ENCODE results near the gene AFF3. TPM values are rescaled to one million over a fixed set of nuclear protein-coding genes. Genes with fewer than 3 reads are reported as not detected.

Gene AFF3
- total and polyA plus RNA-seq, 7 donors: 0.46 to 25.0 (median 18.6) TPM

DNA sequence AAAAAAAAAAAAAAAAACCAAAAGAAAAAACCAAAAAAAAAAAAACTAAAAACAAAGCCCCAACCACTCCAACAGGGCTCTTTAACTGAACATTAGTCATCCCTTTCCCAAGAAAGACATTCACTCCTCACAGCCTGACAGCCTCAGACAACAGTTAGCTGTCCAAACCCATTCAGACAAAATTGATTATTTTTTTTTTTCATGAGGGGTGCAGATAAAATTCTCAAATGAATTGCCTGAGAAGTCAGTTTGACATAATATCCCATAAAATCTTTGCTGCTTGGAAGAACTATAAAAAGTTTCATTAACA lies 446.5 kb downstream of the AFF3 start:
- peaks cover 0 to 12% (median 3%) of the 10 kb centered on the region in 4 donors for H3K4me1 ChIP-seq
- no peaks in the 10 kb centered on the region for H3K9me3 ChIP-seq
- no peak overlapping the region for H3K4me3 ChIP-seq
- intact Hi-C loops (cut with DNase I): no loop called here
- no peaks in the 10 kb centered on the region for H3K36me3 ChIP-seq
- TF ChIP-seq, protein P1, sequence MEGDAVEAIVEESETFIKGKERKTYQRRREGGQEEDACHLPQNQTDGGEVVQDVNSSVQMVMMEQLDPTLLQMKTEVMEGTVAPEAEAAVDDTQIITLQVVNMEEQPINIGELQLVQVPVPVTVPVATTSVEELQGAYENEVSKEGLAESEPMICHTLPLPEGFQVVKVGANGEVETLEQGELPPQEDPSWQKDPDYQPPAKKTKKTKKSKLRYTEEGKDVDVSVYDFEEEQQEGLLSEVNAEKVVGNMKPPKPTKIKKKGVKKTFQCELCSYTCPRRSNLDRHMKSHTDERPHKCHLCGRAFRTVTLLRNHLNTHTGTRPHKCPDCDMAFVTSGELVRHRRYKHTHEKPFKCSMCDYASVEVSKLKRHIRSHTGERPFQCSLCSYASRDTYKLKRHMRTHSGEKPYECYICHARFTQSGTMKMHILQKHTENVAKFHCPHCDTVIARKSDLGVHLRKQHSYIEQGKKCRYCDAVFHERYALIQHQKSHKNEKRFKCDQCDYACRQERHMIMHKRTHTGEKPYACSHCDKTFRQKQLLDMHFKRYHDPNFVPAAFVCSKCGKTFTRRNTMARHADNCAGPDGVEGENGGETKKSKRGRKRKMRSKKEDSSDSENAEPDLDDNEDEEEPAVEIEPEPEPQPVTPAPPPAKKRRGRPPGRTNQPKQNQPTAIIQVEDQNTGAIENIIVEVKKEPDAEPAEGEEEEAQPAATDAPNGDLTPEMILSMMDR (IDR thresholded peaks at IDR 0.05): no peak
- no peak for TF ChIP-seq EP300 (IDR thresholded peaks at IDR 0.05)
- no peak for TF ChIP-seq POLR2AphosphoS5 (IDR thresholded peaks at IDR 0.05)
- no peak for TF ChIP-seq POLR2A (IDR thresholded peaks at IDR 0.05)
- H3K27me3 ChIP-seq: no peaks in the 10 kb centered on the region
- DNase-seq: no peak
- no peak overlapping the region for H3K27ac ChIP-seq

DNA sequence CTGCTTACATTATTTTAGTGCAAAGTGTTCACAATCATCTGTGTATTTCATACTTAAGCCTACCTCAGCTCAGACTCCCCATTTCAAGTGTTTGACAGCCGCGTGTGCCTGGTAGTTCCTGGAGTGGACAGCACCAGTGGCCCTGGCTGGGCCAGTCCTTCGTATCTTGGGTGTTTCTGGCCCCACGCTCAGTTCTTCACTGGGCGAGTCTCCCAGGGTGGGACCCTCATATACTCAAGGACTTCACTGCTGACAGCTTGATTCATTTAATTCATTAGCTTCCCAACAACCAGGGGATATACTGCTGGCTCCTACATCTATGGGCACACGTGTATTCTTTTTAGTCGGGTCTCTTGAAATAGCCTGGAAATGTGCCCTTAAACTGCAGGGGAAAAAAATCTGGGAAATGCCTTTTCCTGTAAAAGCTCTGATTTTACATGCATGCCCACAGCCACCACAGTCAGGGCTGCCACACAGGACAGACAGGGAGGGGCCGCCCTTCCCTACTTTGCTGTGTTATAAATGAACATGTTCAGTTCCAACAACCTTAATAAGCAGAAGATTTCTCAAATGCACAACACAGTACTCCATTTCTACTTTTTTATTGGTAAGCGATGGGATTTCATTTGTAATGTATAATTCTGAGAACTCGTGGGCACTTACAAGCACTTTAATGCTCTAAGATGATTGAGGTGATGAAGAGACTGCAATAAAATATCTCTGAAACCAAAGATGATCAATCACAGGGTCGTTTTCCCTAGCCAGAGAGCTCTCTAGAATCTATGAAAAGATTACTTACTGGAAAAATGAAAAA lies 447.1 kb downstream of the AFF3 start:
- Histone ChIP-seq H3K4me3 (no peak overlapping the region), H3K36me3 (no peaks in the 10 kb centered on the region), H3K4me1 (peaks cover 0 to 12% (median 3%) of the 10 kb centered on the region in 4 donors), H3K27me3 (no peaks in the 10 kb centered on the region), H3K27ac (no peak overlapping the region), H3K9me3 (no peaks in the 10 kb centered on the region)
- intact Hi-C loops (cut with DNase I): no loop called here
- DNase-seq: no peak
- TF ChIP-seq EP300 (IDR thresholded peaks at IDR 0.05) (no peak), POLR2AphosphoS5 (IDR thresholded peaks at IDR 0.05) (no peak), POLR2A (IDR thresholded peaks at IDR 0.05) (no peak)
- TF ChIP-seq, protein P1 (IDR thresholded peaks at IDR 0.05): no peak
- 85 to 89% methylated on average over 11 of the region's 11 CpGs for WGBS, 2 donors

DNA sequence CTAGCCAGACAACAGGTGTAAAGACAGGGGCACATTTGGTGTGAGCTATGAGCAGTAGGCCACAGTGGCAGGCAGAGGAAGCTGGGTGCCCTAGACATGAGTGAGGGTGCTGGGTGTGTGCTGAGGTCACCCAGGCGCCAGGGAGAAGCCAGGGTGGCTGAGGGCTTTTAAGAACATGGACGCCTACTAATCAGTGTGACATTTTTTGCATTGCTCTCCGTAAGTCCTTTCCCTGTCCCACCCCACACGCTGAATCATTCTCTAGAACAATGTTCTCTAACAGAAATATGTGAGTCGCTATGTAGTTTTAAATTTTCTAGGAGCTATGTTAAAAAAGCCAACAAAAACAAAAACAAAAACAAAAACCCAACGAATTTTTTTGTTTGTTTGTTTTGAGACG lies 448.1 kb downstream of the AFF3 start:
- H3K36me3 ChIP-seq: no peaks in the 10 kb centered on the region
- H3K27ac ChIP-seq: no peak overlapping the region
- no peak for DNase-seq
- no peaks in the 10 kb centered on the region for H3K27me3 ChIP-seq
- WGBS, 2 donors: 84 to 88% methylated on average over 7 of the region's 7 CpGs
- intact Hi-C loops (cut with DNase I): no loop called here
- peaks cover 0 to 12% (median 3%) of the 10 kb centered on the region in 4 donors for H3K4me1 ChIP-seq
- no peaks in the 10 kb centered on the region for H3K9me3 ChIP-seq
- no peak overlapping the region for H3K4me3 ChIP-seq
- TF ChIP-seq POLR2A (IDR thresholded peaks at IDR 0.05) (no peak), POLR2AphosphoS5 (IDR thresholded peaks at IDR 0.05) (no peak), EP300 (IDR thresholded peaks at IDR 0.05) (no peak)
- TF ChIP-seq, protein P1 (IDR thresholded peaks at IDR 0.05): no peak

DNA sequence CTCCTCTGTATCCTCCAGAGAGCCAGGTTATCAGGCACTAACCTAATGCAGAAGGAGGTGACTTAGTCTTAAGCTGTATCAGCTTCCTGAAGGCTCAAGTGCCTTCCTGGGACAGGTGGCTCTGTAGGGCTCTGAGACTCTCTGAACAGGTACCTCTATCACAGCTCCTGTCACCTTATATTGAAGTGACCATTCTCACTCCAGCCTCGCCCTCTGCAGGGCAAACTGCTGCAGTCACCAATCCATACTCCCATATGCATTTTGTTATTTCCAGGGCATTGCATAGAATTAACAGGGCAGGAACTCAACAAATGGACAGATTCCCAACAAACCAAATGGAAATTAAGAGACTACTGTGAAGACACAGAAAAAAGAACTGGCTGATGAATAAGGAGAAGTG lies 449.6 kb downstream of the AFF3 start:
- H3K36me3 ChIP-seq: no peaks in the 10 kb centered on the region
- H3K4me3 ChIP-seq: no peak overlapping the region
- DNase-seq: no peak
- no peaks in the 10 kb centered on the region for H3K27me3 ChIP-seq
- peaks cover 0 to 1% (median 0%) of the 10 kb centered on the region in 4 donors for H3K4me1 ChIP-seq
- TF ChIP-seq EP300 (IDR thresholded peaks at IDR 0.05): no peak
- TF ChIP-seq POLR2A (IDR thresholded peaks at IDR 0.05): no peak
- TF ChIP-seq, protein P1 (IDR thresholded peaks at IDR 0.05): no peak
- no peak for TF ChIP-seq POLR2AphosphoS5 (IDR thresholded peaks at IDR 0.05)
- 88 to 93% methylated on average over 1 of the region's 1 CpG for WGBS, 2 donors
- no peak overlapping the region for H3K27ac ChIP-seq
- H3K9me3 ChIP-seq: no peaks in the 10 kb centered on the region
- intact Hi-C loops (cut with DNase I): no loop called here

DNA sequence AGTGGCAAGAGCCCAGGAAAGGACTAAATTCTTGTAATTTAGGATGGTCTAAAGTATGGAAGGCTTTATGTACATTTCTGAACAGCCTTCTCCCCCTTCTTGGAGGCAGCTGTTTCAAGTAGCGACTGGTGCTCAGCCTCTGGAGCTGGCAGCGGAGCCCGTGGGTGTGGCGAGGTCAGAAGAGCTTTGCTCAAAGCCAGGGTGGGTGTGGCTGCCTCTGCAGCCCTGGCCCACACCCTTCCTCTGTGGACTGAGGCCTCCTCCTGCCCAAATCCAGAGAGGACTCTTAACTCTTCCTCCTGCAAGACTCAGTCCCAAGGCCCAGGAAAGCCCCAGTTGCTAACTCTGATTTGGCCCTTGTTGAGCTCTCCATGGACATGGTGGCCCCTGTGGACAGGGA lies 450.5 kb downstream of the AFF3 start:
- no peaks in the 10 kb centered on the region for H3K9me3 ChIP-seq
- H3K36me3 ChIP-seq: no peaks in the 10 kb centered on the region
- H3K4me3 ChIP-seq: no peak overlapping the region
- H3K27ac ChIP-seq: no peak overlapping the region
- H3K27me3 ChIP-seq: no peaks in the 10 kb centered on the region
- no peaks in the 10 kb centered on the region for H3K4me1 ChIP-seq
- no peak for DNase-seq
- intact Hi-C loops (cut with DNase I): no loop called here
- 4 to 73% methylated on average over 4 of the region's 4 CpGs for WGBS, 2 donors
- TF ChIP-seq POLR2AphosphoS5 (IDR thresholded peaks at IDR 0.05) (no peak), POLR2A (IDR thresholded peaks at IDR 0.05) (no peak), EP300 (IDR thresholded peaks at IDR 0.05) (no peak)
- TF ChIP-seq, protein P1 (IDR thresholded peaks at IDR 0.05): no peak
